ENCODE data around the gene ECI2. TPM values are rescaled to one million over a fixed set of nuclear protein-coding genes. Genes with fewer than 3 reads are reported as not detected.

ECI2 gene
- total and polyA plus RNA-seq, 2 donors (not counting 3 experiments of a cell fraction or from before 2014, with no cell fraction given), result 33.5 to 91.0 TPM

DNA sequence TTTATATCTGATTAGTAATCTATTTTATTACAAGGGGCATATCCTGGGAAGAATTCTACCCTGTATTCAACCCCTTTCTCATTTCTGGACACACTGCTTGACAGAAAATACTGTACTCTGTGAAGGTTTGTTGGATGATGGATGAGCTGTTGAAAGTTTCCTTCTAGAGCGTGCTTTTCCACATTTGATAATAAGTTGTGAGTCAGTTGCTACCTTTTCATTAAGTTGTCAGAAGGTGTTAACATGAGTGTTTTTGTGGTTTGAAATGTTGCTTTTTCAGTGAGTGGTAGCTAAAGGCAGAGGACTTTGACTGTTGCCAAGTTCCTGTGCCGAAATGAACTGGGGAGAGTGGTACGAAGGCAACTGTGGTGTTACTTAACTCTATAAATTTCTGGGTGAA, 3.9 kb upstream of the ECI2 start:
- Histone ChIP-seq H3K27me3 (ENCODE audit: control insufficient read depth in 2 of 2, insufficient read depth in 2 of 2, low read length in 2 of 2) (no peaks in the 10 kb centered on the region), H2AFZ (ENCODE audit: low read depth, low read length) (no peak overlapping the region), H3K9me3 (replicated peaks; ENCODE audit: control insufficient read depth, insufficient read depth, low read length) (no peaks in the 10 kb centered on the region), H3K79me2 (ENCODE audit: control insufficient read depth, insufficient read depth, low read length) (peaks cover 11% of the 10 kb centered on the region), H3K4me1 (ENCODE audit: control insufficient read depth, extremely low read depth, insufficient read depth, low read length) (peaks cover 9% of the 10 kb centered on the region), H3K4me2 (ENCODE audit: insufficient read depth, low read length) (no peak overlapping the region), H3K27ac (ENCODE audit: insufficient read depth, low read depth, low read length) (no peak overlapping the region), H3K4me3 (replicated peaks in 1 of 3; ENCODE audit: insufficient read depth in 1 of 3, low read depth in 1 of 3, low read length in 3 of 3) (no peak overlapping the region), H3K9ac (replicated peaks; ENCODE audit: extremely low read depth, insufficient read depth, low read length) (no peak overlapping the region), H3K9me1 (replicated peaks; ENCODE audit: control insufficient read depth, extremely low read depth, insufficient read depth, low read length) (no peaks in the 10 kb centered on the region), H4K20me1 (replicated peaks; ENCODE audit: control insufficient read depth, extremely low read depth, insufficient read depth, low read length) (no peaks in the 10 kb centered on the region), H3K36me3 (ENCODE audit: control insufficient read depth in 2 of 2, extremely low read depth in 1 of 2, insufficient read depth in 2 of 2, low read length in 2 of 2) (no peaks in the 10 kb centered on the region)
- no TSS peak for BruUV-seq (replicated peaks)
- no peak for FAIRE-seq
- TF ChIP-seq JUN (IDR thresholded peaks at IDR 0.05; ENCODE audit: borderline replicate concordance, insufficient read depth, insufficient read length, low read depth), result no peak
- intact Hi-C loops (cut with micrococcal nuclease), result loop anchor here (10.0 kb wide), 1 partner anchor 394 kb away; no protein-coding TSS in a partner anchor
- ChIA-PET CTCF (interaction anchor here (2.5 to 5.7 kb wide), 2 partner anchors 16 to 71 kb away, joined by 7 to 35 read pairs; no protein-coding TSS in a partner anchor), POLR2A (no interaction called here)
- dilution Hi-C loops (cut with MboI; ENCODE audit: extremely low pct_ligation_motif_present, low sequenced_read_pairs), result no loop called here
- no peak for DNase-seq (ENCODE audit: low read depth, low spot score)

DNA sequence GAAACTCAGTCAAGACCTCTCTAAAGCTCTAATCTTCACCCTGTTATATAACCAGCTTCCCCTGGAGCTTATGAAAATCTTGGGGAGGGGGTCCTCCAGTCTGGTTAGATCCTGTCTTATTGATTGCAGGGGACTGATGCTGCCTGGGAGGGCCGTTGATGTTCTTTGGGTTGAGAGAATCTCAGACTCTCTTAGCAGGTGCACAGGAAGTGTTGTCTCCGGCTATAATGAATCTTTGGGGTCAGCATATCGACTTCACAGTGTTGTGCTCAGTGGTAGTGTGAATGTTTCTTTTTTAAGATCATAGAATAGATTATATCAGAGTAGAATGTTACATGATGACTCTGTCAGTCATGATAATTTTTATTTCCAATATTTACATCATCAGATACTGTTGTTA, 2.8 kb upstream of the ECI2 start:
- H3K9ac ChIP-seq (replicated peaks; ENCODE audit: extremely low read depth, insufficient read depth, low read length), result no peak overlapping the region
- no peaks in the 10 kb centered on the region for H3K36me3 ChIP-seq (ENCODE audit: control insufficient read depth in 2 of 2, extremely low read depth in 1 of 2, insufficient read depth in 2 of 2, low read length in 2 of 2)
- H2AFZ ChIP-seq (ENCODE audit: low read depth, low read length), result no peak overlapping the region
- dilution Hi-C loops (cut with MboI; ENCODE audit: extremely low pct_ligation_motif_present, low sequenced_read_pairs), result no loop called here
- no peaks in the 10 kb centered on the region for H3K9me1 ChIP-seq (replicated peaks; ENCODE audit: control insufficient read depth, extremely low read depth, insufficient read depth, low read length)
- ChIA-PET CTCF (interaction anchor here (1.3 to 5.7 kb wide), 6 partner anchors 8 to 117 kb away, joined by 4 to 35 read pairs (median 14); a partner anchor contains a TSS), POLR2A (no interaction called here)
- DNase-seq (ENCODE audit: low read depth, low spot score) (no peak), FAIRE-seq (no peak)
- peaks cover 20% of the 10 kb centered on the region for H3K4me1 ChIP-seq (ENCODE audit: control insufficient read depth, extremely low read depth, insufficient read depth, low read length)
- H4K20me1 ChIP-seq (replicated peaks; ENCODE audit: control insufficient read depth, extremely low read depth, insufficient read depth, low read length), result no peaks in the 10 kb centered on the region
- peaks cover 22% of the 10 kb centered on the region for H3K79me2 ChIP-seq (ENCODE audit: control insufficient read depth, insufficient read depth, low read length)
- no peak overlapping the region for H3K4me3 ChIP-seq (replicated peaks in 1 of 3; ENCODE audit: insufficient read depth in 1 of 3, low read depth in 1 of 3, low read length in 3 of 3)
- intact Hi-C loops (cut with micrococcal nuclease), result loop anchor here (10.0 kb wide), 1 partner anchor 393 kb away; no protein-coding TSS in a partner anchor
- no peak overlapping the region for H3K27ac ChIP-seq (ENCODE audit: insufficient read depth, low read depth, low read length)
- no peaks in the 10 kb centered on the region for H3K9me3 ChIP-seq (replicated peaks; ENCODE audit: control insufficient read depth, insufficient read depth, low read length)
- no TSS peak for BruUV-seq (replicated peaks)
- no peaks in the 10 kb centered on the region for H3K27me3 ChIP-seq (ENCODE audit: control insufficient read depth in 2 of 2, insufficient read depth in 2 of 2, low read length in 2 of 2)
- TF ChIP-seq MYC (IDR thresholded peaks at IDR 0.05; ENCODE audit: low read depth, low read length), result no peak
- TF ChIP-seq JUN (IDR thresholded peaks at IDR 0.05; ENCODE audit: borderline replicate concordance, insufficient read depth, insufficient read length, low read depth), result no peak
- no peak for TF ChIP-seq GATA2 (IDR thresholded peaks at IDR 0.05; ENCODE audit: insufficient read depth, insufficient read length, low read depth, low read length)
- TF ChIP-seq EZH2 (IDR thresholded peaks at IDR 0.05; ENCODE audit: borderline replicate concordance, low read depth, low read length, severe bottlenecking), result no peak
- no peak for TF ChIP-seq POLR2A (IDR thresholded peaks at IDR 0.05; ENCODE audit: low read depth, low read length)
- TF ChIP-seq, protein P1, sequence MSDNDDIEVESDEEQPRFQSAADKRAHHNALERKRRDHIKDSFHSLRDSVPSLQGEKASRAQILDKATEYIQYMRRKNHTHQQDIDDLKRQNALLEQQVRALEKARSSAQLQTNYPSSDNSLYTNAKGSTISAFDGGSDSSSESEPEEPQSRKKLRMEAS (IDR thresholded peaks at IDR 0.05; ENCODE audit: insufficient read depth, insufficient read length), result no peak
- no peak for TF ChIP-seq FOS (IDR thresholded peaks at IDR 0.05; ENCODE audit: borderline replicate concordance, insufficient read depth, low read length)
- TF ChIP-seq, protein P2, sequence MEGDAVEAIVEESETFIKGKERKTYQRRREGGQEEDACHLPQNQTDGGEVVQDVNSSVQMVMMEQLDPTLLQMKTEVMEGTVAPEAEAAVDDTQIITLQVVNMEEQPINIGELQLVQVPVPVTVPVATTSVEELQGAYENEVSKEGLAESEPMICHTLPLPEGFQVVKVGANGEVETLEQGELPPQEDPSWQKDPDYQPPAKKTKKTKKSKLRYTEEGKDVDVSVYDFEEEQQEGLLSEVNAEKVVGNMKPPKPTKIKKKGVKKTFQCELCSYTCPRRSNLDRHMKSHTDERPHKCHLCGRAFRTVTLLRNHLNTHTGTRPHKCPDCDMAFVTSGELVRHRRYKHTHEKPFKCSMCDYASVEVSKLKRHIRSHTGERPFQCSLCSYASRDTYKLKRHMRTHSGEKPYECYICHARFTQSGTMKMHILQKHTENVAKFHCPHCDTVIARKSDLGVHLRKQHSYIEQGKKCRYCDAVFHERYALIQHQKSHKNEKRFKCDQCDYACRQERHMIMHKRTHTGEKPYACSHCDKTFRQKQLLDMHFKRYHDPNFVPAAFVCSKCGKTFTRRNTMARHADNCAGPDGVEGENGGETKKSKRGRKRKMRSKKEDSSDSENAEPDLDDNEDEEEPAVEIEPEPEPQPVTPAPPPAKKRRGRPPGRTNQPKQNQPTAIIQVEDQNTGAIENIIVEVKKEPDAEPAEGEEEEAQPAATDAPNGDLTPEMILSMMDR (IDR thresholded peaks at IDR 0.05; ENCODE audit: extremely low read depth in 1 of 2, insufficient read depth in 1 of 2, low read depth in 1 of 2, low read length in 2 of 2), result no peak
- TF ChIP-seq POLR2AphosphoS5 (IDR thresholded peaks at IDR 0.05; ENCODE audit: insufficient read depth, low read depth, low read length), result no peak
- H3K4me2 ChIP-seq (ENCODE audit: insufficient read depth, low read length), result no peak overlapping the region
